Glutamatergic neuron (in vitro differentiated cells): ENCODE results near the gene RAVER2. TPM values are rescaled to one million over a fixed set of nuclear protein-coding genes. Genes with fewer than 3 reads are reported as not detected.

Experiments
- DNase-seq: peaks from one replicate; pipeline ENCODE4 v3.0.0; 2022
- H3K27ac Mint-ChIP-seq: one replicate; pipeline ENCODE4 v1.8.0; 2020; ENCODE audit warnings: mild to moderate bottlenecking, mixed read lengths, inconsistent platforms; ENCODE audit not compliant: unreplicated experiment
- H3K27me3 Mint-ChIP-seq: one replicate; pipeline ENCODE4 v1.8.0; 2020; ENCODE audit warnings: mild to moderate bottlenecking, moderate library complexity, mixed read lengths, inconsistent platforms; ENCODE audit not compliant: unreplicated experiment
- H3K36me3 Mint-ChIP-seq: one replicate; pipeline ENCODE4 v1.8.0; 2020; ENCODE audit warnings: mild to moderate bottlenecking, mixed read lengths, inconsistent platforms; ENCODE audit not compliant: unreplicated experiment
- H3K4me1 Mint-ChIP-seq: one replicate; pipeline ENCODE4 v1.8.0; 2020; ENCODE audit warnings: mild to moderate bottlenecking, low read depth, mixed read lengths, inconsistent platforms; ENCODE audit not compliant: unreplicated experiment
- H3K4me3 Mint-ChIP-seq: one replicate; pipeline ENCODE4 v1.8.0; 2020; ENCODE audit warnings: mild to moderate bottlenecking, mixed read lengths, inconsistent platforms; ENCODE audit not compliant: unreplicated experiment
- H3K9me3 Mint-ChIP-seq: one replicate; pipeline ENCODE4 v1.8.0; 2020; ENCODE audit warnings: mild to moderate bottlenecking, moderate library complexity, mixed read lengths, inconsistent platforms; ENCODE audit not compliant: unreplicated experiment
- CTCF ChIP-seq: fragments of 200-600 bp; sonication (generic); IDR thresholded peaks from one replicate; pipeline ENCODE4 v1.5.0; 2021; ENCODE audit not compliant: partially characterized antibody, unreplicated experiment
- total RNA-seq: library from RNA; stranded (reverse); fragmentation: NEBNext Ultra II Directional; extraction: Animal tissue kit (Norgen Biotek cat#: 25700); gene quantifications from one replicate; pipeline ENCODE4 v1.2.1, GENCODE V29; 2021; ENCODE audit not compliant: unreplicated experiment

The RAVER2 gene
- total RNA-seq, 1 donor from 2014 or later = 4.4 TPM

- Mint-ChIP-seq H3K9me3 (no peaks in the 10 kb centered on the region), H3K4me3 (no peak overlapping the region), H3K4me1 (peaks cover 13% of the 10 kb centered on the region), H3K36me3 (no peaks in the 10 kb centered on the region), H3K27ac (no peak overlapping the region), H3K27me3 (no peaks in the 10 kb centered on the region)
- TF ChIP-seq CTCF = no peak
- DNase-seq = no peak
These were observed 126.4 kb downstream of the RAVER2 start for GRCh38 chr1:64871256-64871655.

- peaks cover 13% of the 10 kb centered on the region for H3K4me1 Mint-ChIP-seq
- H3K36me3 Mint-ChIP-seq = no peaks in the 10 kb centered on the region
- no peak overlapping the region for H3K27ac Mint-ChIP-seq
- H3K4me3 Mint-ChIP-seq = no peak overlapping the region
- no peaks in the 10 kb centered on the region for H3K9me3 Mint-ChIP-seq
- H3K27me3 Mint-ChIP-seq = no peaks in the 10 kb centered on the region
- TF ChIP-seq CTCF = no peak
- no peak for DNase-seq
These were observed 127.2 kb downstream of the RAVER2 start for GRCh38 chr1:64872067-64872466.

GRCh38 chr1:64873576-64873975 is 128.7 kb downstream of the RAVER2 start:
- peaks cover 13% of the 10 kb centered on the region for H3K4me1 Mint-ChIP-seq
- DNase-seq = no peak
- TF ChIP-seq CTCF = no peak
- H3K4me3 Mint-ChIP-seq = no peak overlapping the region
- no peak overlapping the region for H3K27ac Mint-ChIP-seq
- H3K36me3 Mint-ChIP-seq = no peaks in the 10 kb centered on the region
- H3K27me3 Mint-ChIP-seq = no peaks in the 10 kb centered on the region
- H3K9me3 Mint-ChIP-seq = no peaks in the 10 kb centered on the region

- H3K27ac Mint-ChIP-seq = peak overlapping the region; percentile 60
- H3K9me3 Mint-ChIP-seq = no peaks in the 10 kb centered on the region
- TF ChIP-seq CTCF = no peak
- no peak overlapping the region for H3K4me3 Mint-ChIP-seq
- no peaks in the 10 kb centered on the region for H3K27me3 Mint-ChIP-seq
- no peaks in the 10 kb centered on the region for H3K36me3 Mint-ChIP-seq
- peaks cover 20% of the 10 kb centered on the region for H3K4me1 Mint-ChIP-seq
- DNase-seq = no peak
These were observed 129.8 kb downstream of the RAVER2 start for GRCh38 chr1:64874666-64875065.

- no peak for TF ChIP-seq CTCF
- Mint-ChIP-seq H3K9me3 (no peaks in the 10 kb centered on the region), H3K4me3 (peak overlapping the region; percentile 53), H3K4me1 (peaks cover 20% of the 10 kb centered on the region), H3K27me3 (no peaks in the 10 kb centered on the region), H3K36me3 (no peaks in the 10 kb centered on the region), H3K27ac (peak overlapping the region; percentile 41)
- DNase-seq = peak; percentile 55
These were observed 130.2 kb downstream of the RAVER2 start for GRCh38 chr1:64875101-64875500.
